ENCODE results near the gene HCN1.
"Not testable (repeated sequence)": the region's sequence is repeated elsewhere in the genome, so short reads cannot be mapped to it uniquely, and the experiment has no call there.

HCN1 gene

DNA sequence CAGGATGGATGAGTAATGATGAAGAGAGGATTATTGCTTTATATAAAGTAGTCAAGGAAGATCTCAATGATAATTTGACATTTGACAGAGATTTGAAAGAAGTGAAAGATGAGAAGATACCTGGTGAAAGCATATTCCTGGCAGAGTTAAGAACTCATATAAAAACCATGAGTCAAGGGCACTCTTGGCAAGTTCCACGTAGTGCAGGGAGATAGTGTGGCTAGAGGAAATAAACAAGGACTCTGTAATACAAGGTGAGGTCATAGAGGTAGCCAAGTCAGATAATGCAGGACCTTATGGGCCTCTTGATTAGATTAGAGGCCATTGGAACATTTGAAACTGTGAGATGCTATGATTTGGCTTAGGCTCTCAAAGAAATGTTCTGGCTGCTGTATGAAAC lies 72.3 kb downstream of the HCN1 start:
- H3K4me3 ChIP-seq (ENCODE audit: low read depth, low read length) = no peak overlapping the region
- no peak for TF ChIP-seq CTCF (IDR thresholded peaks at IDR 0.05; ENCODE audit: borderline replicate concordance, insufficient read depth, low read depth, low read length)

- no peak for TF ChIP-seq CTCF (IDR thresholded peaks at IDR 0.05; ENCODE audit: borderline replicate concordance, insufficient read depth, low read depth, low read length)
Observed at GRCh38 chr5:45622365-45622764, 73.8 kb downstream of the HCN1 start.

DNA sequence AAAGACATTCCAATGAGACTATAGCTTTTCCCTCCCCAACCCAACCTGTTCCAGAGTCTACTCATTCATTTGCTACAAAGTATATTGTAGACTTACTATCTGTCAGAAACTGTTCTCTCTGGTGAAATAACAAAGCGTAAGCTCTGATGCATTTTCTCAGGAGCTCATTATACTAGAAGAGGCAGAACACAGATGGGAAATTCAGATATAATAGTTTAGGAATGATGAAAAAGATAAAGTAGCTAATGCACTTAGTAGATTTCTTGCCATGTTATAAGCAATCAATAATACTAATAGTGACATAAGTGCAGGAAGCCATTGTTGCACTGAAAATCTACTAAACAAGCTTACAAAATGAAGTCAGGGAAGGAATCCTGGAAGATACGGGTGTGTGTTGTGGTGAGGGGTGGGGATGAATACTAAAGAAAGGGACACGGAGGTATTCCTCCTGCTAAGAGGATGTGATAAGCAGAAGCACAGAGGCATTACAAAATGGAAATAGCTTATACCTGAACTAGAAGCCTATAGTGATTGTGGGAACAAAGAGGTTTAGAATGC lies 78.2 kb downstream of the HCN1 start:
- no peak for TF ChIP-seq CTCF (IDR thresholded peaks at IDR 0.05; ENCODE audit: borderline replicate concordance, insufficient read depth, low read depth, low read length)
- no peak overlapping the region for H3K4me3 ChIP-seq (ENCODE audit: low read depth, low read length)

More at GRCh38 chr5:45622365-45622764, 73.8 kb downstream of the HCN1 start:
- H3K4me3 ChIP-seq (ENCODE audit: low read depth, low read length) = no peak overlapping the region

- H3K4me3 ChIP-seq (ENCODE audit: low read depth, low read length) = no peak overlapping the region
- no peak for TF ChIP-seq CTCF (IDR thresholded peaks at IDR 0.05; ENCODE audit: borderline replicate concordance, insufficient read depth, low read depth, low read length)
Observed at GRCh38 chr5:45609661-45610060, 86.5 kb downstream of the HCN1 start.

DNA sequence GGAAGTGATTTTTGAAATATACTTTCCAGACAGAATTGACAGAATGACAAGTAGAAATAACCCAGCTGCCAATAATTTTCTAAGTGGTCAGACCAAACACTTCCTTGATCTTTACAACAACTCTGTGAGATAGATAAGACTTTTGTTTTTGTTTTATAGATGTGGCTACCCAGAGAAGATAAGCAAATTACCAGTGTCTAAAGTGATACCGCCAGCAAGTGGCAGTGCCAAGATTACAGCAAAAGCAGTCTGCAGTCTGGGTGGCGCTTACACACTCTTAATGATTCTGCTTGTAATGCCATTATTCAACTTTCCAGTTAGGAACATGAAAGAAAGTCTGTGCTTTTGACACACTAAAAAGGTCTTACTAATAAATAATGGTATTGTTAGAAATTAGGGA lies 92.1 kb downstream of the HCN1 start:
- TF ChIP-seq CTCF (IDR thresholded peaks at IDR 0.05; ENCODE audit: borderline replicate concordance, insufficient read depth, low read depth, low read length) = no peak
- no peak overlapping the region for H3K4me3 ChIP-seq (ENCODE audit: low read depth, low read length)

DNA sequence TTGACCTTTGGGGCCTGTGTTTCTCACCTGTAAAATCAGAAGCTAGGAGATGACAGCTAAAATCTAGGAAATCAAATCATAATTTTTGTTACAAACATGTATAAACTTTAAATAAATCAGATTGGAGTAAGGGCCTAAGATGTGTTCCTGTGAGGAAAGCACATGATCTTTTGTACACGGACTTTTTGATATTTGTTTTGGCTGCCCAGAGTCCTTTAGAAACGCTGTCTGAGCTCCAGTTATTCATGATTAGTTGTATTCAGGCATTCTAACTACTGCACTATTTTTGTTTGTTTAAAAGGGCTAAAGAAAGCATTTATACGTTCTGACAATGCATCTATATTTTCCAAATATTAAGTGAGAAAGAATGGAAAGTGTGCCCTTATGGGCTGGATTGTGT lies 94.8 kb downstream of the HCN1 start:
- TF ChIP-seq CTCF (IDR thresholded peaks at IDR 0.05; ENCODE audit: borderline replicate concordance, insufficient read depth, low read depth, low read length) = no peak
- no peak overlapping the region for H3K4me3 ChIP-seq (ENCODE audit: low read depth, low read length)

- TF ChIP-seq CTCF (IDR thresholded peaks at IDR 0.05; ENCODE audit: borderline replicate concordance, insufficient read depth, low read depth, low read length) = no peak
Observed at GRCh38 chr5:45596320-45596719, 99.9 kb downstream of the HCN1 start.

DNA sequence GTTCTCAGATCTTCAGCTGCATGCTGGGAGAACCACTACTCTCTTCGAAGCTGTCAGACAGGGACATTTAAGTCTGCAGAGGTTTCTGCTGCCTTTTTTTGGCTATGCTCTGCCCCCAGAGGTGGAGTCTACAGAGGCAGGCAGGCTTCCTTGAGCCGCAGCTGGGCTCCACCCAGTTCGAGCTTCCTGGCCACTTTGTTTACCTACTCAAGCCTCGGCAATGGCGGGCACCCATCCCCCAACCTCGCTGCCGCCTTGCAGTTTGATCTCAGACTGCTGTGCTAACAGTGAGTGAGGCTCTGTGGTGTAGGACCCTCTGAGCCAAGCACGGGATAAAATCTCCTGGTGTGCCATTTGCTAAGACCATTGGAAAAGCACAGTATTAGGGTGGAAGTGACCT lies 110.2 kb downstream of the HCN1 start:
- not testable (repeated sequence) for H3K4me3 ChIP-seq (ENCODE audit: low read depth, low read length)

More at GRCh38 chr5:45596320-45596719, 99.9 kb downstream of the HCN1 start:
- no peak overlapping the region for H3K4me3 ChIP-seq (ENCODE audit: low read depth, low read length)
